Natural killer cell treated with Interleukin-12 subunit alpha and Interleukin-12 subunit beta and Interleukin-15 and Interleukin-18, amount 100 ng/mL, for 72 hours (primary cell): ENCODE measurements around the gene MMP28. TPM values are rescaled to one million over a fixed set of nuclear protein-coding genes. Genes with fewer than 3 reads are reported as not detected.

Experiments
- ATAC-seq, 2 donors: fragments of 150-1000 bp; cut with Tn5 transposase in 1 of 2; sonication (Bioruptor Pico), chemical (Tn5 transposase) in 1 of 2; 2 replicates each; pipeline ENCODE4 v1.10.0; 2021
- DNase-seq: peaks from one replicate; pipeline ENCODE4 v3.0.0; 2022; ENCODE audit warnings: low spot score
- H3K27ac Mint-ChIP-seq, 2 donors: 1 replicate in 1 of 2; 2 replicates in 1 of 2; pipeline ENCODE4 v1.8.0; 2022; ENCODE audit warnings: mixed read lengths in 2 of 2, mild to moderate bottlenecking in 1 of 2, moderate library complexity in 1 of 2
- H3K27me3 Mint-ChIP-seq, 2 donors: 1 replicate in 1 of 2; 2 replicates in 1 of 2; pipeline ENCODE4 v1.8.0; 2022; ENCODE audit warnings: mixed read lengths in 2 of 2
- H3K36me3 Mint-ChIP-seq: one replicate; pipeline ENCODE4 v1.8.0; 2022; ENCODE audit warnings: mixed read lengths
- H3K4me1 Mint-ChIP-seq, 2 donors: 1 replicate in 1 of 2; 2 replicates in 1 of 2; pipeline ENCODE4 v1.8.0; 2022; ENCODE audit warnings: low read depth in 2 of 2, mixed read lengths in 2 of 2, mild to moderate bottlenecking in 1 of 2
- H3K4me3 Mint-ChIP-seq: one replicate; pipeline ENCODE4 v1.8.0; 2022; ENCODE audit warnings: mixed read lengths
- H3K9me3 Mint-ChIP-seq: 2 replicates; pipeline ENCODE4 v1.8.0; 2022; ENCODE audit warnings: mixed read lengths
- total RNA-seq, 2 donors: library from RNA; stranded (reverse); gene quantifications; one replicate each; pipeline ENCODE4 v1.2.3, GENCODE V29; 2022

The MMP28 gene, protein sequence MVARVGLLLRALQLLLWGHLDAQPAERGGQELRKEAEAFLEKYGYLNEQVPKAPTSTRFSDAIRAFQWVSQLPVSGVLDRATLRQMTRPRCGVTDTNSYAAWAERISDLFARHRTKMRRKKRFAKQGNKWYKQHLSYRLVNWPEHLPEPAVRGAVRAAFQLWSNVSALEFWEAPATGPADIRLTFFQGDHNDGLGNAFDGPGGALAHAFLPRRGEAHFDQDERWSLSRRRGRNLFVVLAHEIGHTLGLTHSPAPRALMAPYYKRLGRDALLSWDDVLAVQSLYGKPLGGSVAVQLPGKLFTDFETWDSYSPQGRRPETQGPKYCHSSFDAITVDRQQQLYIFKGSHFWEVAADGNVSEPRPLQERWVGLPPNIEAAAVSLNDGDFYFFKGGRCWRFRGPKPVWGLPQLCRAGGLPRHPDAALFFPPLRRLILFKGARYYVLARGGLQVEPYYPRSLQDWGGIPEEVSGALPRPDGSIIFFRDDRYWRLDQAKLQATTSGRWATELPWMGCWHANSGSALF
- not detected for total RNA-seq

DNA sequence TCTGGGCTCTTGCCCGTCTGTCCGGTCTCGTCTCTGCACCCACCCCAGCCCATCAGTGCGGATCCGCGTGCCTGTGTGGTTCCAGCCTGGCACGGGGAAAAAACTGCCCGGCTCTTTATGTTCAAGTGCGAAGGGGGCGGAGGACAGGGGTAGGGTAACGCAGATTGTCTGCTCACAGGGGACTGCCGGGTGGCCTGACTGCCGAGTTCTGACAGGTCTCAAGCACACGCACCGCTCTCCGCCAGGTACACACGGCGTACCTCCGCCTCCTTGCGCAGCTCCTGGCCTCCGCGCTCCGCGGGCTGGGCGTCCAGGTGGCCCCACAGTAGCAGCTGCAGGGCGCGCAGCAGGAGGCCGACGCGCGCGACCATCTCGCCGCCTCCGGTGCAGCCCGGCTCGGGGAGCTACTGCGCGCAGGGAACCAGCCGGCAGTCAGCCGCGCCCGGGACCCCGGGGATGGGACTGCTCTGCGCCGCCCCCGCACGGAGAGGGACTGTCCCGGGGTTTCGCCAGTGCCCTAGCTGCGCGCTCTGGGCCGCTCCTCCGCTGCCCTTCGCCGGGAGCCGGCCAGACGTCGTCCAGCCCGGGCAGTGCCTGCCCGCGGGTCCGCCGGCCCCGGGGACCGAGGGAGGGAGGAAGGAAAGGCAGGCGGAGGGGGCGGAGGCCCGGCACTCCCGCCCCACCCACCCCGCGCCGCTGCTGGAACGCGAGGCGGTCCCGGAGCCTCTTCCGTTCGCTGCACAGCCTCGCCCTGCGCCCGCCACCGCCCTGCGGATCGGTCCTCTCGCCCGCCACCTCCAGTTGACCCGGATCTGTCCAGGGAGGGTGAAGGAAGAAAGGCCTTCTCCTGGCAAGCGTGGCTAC is at the start of gene MMP28:
Gene MMP28, minus strand, starts transcription at position 635 of the 864 bp plus-strand sequence. Its CDS starts 264 bp downstream, at position 371.
- Mint-ChIP-seq H3K27me3 (peaks cover 40 to 53% of the 10 kb centered on the region in 2 donors), H3K27ac (no peak within 1 kb of the TSS), H3K4me3 (peak within 1 kb of the TSS; percentile 73), H3K4me1 (peaks cover 4 to 8% of the 10 kb centered on the region in 2 donors), H3K9me3 (no peaks in the 10 kb centered on the region), H3K36me3 (no peaks in the 10 kb centered on the region)
- ATAC-seq (peak; percentile 77 to 86), DNase-seq (peak; percentile 74)

DNA sequence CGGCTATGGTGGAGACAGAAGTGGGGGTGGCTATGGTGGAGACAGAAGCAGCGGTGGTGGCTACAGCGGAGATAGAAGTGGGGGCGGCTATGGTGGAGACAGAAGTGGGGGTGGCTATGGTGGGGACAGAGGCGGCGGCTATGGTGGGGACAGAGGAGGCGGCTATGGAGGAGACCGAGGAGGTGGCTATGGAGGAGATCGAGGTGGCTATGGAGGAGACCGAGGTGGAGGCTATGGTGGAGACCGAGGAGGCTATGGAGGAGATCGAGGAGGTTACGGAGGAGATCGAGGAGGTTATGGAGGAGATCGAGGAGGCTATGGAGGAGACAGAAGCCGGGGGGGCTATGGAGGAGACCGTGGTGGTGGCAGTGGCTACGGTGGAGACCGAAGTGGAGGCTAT is 49.1 kb upstream of the MMP28 start:
- Mint-ChIP-seq H3K4me3 (no peak overlapping the region), H3K36me3 (peaks cover 48% of the 10 kb centered on the region), H3K4me1 (peaks cover 16 to 21% of the 10 kb centered on the region in 2 donors), H3K9me3 (no peaks in the 10 kb centered on the region), H3K27me3 (no peaks in the 10 kb centered on the region), H3K27ac (no peak overlapping the region)
- DNase-seq (no peak), ATAC-seq (no peak)

GRCh38 chr17:35843698-35844097 is 48.3 kb upstream of the MMP28 start:
- DNase-seq = no peak
- Mint-ChIP-seq H3K36me3 (peaks cover 45% of the 10 kb centered on the region), H3K4me1 (peaks cover 15 to 18% of the 10 kb centered on the region in 2 donors), H3K4me3 (no peak overlapping the region), H3K27me3 (no peaks in the 10 kb centered on the region), H3K27ac (peak overlapping the region; percentile 11 to 40), H3K9me3 (no peaks in the 10 kb centered on the region)
- no peak for ATAC-seq

- Mint-ChIP-seq H3K4me1 (peaks cover 9 to 11% of the 10 kb centered on the region in 2 donors), H3K27me3 (no peaks in the 10 kb centered on the region), H3K9me3 (no peaks in the 10 kb centered on the region), H3K27ac (peak overlapping the region in 1 of 2 donors; percentile 61), H3K4me3 (no peak overlapping the region), H3K36me3 (peaks cover 34% of the 10 kb centered on the region)
- ATAC-seq = no peak
- no peak for DNase-seq
Measured at GRCh38 chr17:35842239-35842638, 46.8 kb upstream of the MMP28 start.

- Mint-ChIP-seq H3K9me3 (no peaks in the 10 kb centered on the region), H3K4me3 (no peak overlapping the region), H3K27ac (peak overlapping the region in 1 of 2 donors; percentile 61), H3K27me3 (no peaks in the 10 kb centered on the region), H3K36me3 (peaks cover 35% of the 10 kb centered on the region), H3K4me1 (peaks cover 9 to 11% of the 10 kb centered on the region in 2 donors)
- ATAC-seq (no peak), DNase-seq (no peak)
Measured at GRCh38 chr17:35841505-35841904, 46.1 kb upstream of the MMP28 start.

DNA sequence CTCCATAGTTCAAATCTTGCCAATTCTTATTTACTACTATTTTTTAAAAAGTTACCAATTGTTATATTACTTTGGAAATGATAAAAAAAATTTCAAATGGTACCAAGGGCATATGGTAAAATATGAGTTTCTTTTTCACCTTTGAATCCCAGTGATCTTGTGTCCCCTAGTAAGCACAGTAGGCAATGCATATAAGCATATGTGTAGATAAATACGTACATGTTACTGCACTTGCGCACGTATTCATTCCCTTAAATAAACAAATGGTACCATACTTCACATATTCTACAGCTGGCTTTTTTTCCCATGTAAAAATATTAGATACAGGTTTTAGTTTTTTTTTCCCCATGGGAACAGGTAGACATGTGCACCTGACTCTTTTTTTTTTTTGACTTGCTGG is 45.7 kb upstream of the MMP28 start:
- Mint-ChIP-seq H3K9me3 (no peaks in the 10 kb centered on the region), H3K36me3 (peaks cover 39% of the 10 kb centered on the region), H3K27ac (peak overlapping the region in 1 of 2 donors; percentile 61), H3K4me1 (peaks cover 9 to 11% of the 10 kb centered on the region in 2 donors), H3K4me3 (no peak overlapping the region), H3K27me3 (no peaks in the 10 kb centered on the region)
- ATAC-seq (no peak), DNase-seq (no peak)

DNA sequence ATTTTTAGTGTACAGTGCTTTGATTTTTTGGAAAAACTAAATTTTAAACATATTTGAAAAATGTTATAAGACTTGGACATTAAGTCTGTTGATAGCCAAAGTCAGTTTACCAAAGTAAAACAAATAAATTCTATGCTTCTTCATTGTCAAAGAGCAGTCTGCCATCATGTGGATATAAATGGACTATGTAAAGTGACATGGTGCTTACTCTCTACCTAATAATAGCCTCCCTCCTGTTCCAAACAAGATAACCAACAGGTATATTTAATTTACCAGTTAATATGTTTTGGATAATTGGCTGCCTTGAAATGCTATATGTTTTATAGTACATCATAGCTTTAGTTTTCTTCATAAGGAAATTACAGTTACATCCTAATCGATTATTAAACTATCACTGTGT is 29.8 kb upstream of the MMP28 start:
- peaks cover 4 to 9% of the 10 kb centered on the region in 2 donors for H3K4me1 Mint-ChIP-seq
- H3K27me3 Mint-ChIP-seq = no peaks in the 10 kb centered on the region
- H3K9me3 Mint-ChIP-seq = no peaks in the 10 kb centered on the region
- no peak overlapping the region for H3K4me3 Mint-ChIP-seq
- ATAC-seq (no peak), DNase-seq (no peak)
- H3K36me3 Mint-ChIP-seq = peaks cover 44% of the 10 kb centered on the region
- no peak overlapping the region for H3K27ac Mint-ChIP-seq

DNA sequence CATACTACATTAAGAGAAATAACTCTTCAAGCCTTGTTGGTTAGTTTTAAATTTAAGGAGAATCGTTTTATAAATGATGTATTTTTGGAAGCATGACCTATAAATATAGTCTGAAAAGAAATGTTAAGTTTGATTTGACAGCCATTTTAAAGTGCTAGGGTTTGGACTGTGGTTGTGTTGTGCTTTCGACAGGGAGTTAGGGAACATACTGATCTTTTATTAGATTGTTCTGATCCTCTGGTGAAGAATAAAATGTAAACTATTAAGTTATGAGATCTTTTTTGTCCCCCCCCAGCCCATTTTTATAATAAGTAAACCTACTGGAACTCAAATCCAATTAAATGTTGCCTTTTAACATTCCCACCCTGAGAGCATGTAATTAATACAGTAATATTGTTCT is 25.9 kb upstream of the MMP28 start:
- no peak for DNase-seq
- H3K4me1 Mint-ChIP-seq = peaks cover 4 to 17% of the 10 kb centered on the region in 2 donors
- H3K9me3 Mint-ChIP-seq = no peaks in the 10 kb centered on the region
- peaks cover 45% of the 10 kb centered on the region for H3K36me3 Mint-ChIP-seq
- no peak for ATAC-seq
- no peaks in the 10 kb centered on the region for H3K27me3 Mint-ChIP-seq
- H3K4me3 Mint-ChIP-seq = no peak overlapping the region
- H3K27ac Mint-ChIP-seq = no peak overlapping the region

DNA sequence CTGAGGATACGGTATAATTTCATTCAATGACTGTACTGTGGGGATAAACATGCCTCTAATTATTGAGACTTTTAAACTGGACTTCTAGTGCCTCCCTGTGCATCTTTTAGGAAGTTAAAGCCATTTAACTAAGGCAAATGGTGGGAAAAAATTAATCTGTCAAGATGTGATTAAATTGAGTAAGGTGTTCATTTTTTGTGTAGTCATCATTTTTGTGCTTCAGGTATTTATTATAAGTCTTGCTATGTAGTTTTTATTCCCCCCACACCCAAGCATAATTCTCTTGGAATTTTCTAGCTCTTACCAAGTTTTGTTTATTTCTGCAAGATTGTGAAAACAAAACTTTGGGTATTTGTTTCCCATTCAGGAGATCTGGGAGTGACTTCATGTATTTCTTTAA is 24.0 kb upstream of the MMP28 start:
- Mint-ChIP-seq H3K9me3 (no peaks in the 10 kb centered on the region), H3K27ac (no peak overlapping the region), H3K4me3 (no peak overlapping the region), H3K27me3 (no peaks in the 10 kb centered on the region), H3K4me1 (peaks cover 15 to 19% of the 10 kb centered on the region in 2 donors), H3K36me3 (peaks cover 36% of the 10 kb centered on the region)
- ATAC-seq = no peak
- DNase-seq = no peak

GRCh38 chr17:35817196-35817595 is 21.8 kb upstream of the MMP28 start:
- no peaks in the 10 kb centered on the region for H3K27me3 Mint-ChIP-seq
- H3K36me3 Mint-ChIP-seq = peaks cover 23% of the 10 kb centered on the region
- peaks cover 22 to 28% of the 10 kb centered on the region in 2 donors for H3K4me1 Mint-ChIP-seq
- no peak overlapping the region for H3K4me3 Mint-ChIP-seq
- peak overlapping the region in 1 of 2 donors; percentile 21 for H3K27ac Mint-ChIP-seq
- no peaks in the 10 kb centered on the region for H3K9me3 Mint-ChIP-seq
- ATAC-seq = no peak
- no peak for DNase-seq

DNA sequence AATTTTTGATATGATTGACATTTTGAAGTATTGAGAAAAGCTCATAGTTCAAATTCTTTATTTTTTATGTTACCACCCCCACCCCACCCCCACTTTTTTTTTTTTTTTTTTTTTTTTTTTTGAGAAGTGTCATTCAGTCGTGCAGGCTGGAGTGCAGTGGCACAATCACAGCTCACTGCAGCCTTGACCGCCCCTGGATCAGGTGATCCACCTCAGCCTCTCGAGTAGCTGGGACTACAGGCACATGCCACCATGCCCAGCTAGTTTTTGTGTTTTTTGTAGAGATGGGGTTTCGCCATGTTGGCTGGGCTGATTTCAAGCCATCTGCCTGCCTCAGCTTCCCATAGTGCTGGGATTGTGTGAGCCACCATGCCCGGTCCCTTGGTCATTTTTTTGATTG is 21.3 kb upstream of the MMP28 start:
- Mint-ChIP-seq H3K4me1 (peaks cover 26 to 29% of the 10 kb centered on the region in 2 donors), H3K27me3 (no peaks in the 10 kb centered on the region), H3K9me3 (no peaks in the 10 kb centered on the region), H3K27ac (no peak overlapping the region), H3K4me3 (no peak overlapping the region), H3K36me3 (peaks cover 23% of the 10 kb centered on the region)
- DNase-seq (no peak), ATAC-seq (no peak)

DNA sequence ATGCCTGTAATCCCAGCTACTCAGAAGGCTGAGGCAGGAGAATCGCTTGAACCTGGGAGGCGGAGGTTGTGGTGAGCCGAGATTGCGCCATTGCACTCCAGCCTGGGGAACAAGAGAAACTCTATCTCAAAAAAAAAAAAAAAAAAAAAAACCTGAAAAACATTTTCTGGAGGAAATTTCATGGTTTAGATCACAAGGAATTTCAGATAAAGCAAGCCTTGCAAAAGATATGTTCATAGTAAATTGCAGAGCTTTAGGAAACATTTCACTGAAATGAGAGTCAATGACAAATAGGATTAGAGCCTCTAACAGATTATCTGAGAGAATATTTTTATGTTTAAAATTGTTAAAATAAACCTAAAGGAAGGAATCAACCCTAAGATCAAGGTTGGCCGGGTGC is 17.0 kb upstream of the MMP28 start:
- H3K9me3 Mint-ChIP-seq = no peaks in the 10 kb centered on the region
- no peak overlapping the region for H3K4me3 Mint-ChIP-seq
- no peak overlapping the region for H3K27ac Mint-ChIP-seq
- no peak for ATAC-seq
- no peak for DNase-seq
- H3K4me1 Mint-ChIP-seq = peaks cover 45 to 57% of the 10 kb centered on the region in 2 donors
- H3K36me3 Mint-ChIP-seq = peaks cover 18% of the 10 kb centered on the region
- H3K27me3 Mint-ChIP-seq = no peaks in the 10 kb centered on the region

- ATAC-seq = no peak
- Mint-ChIP-seq H3K4me3 (peak overlapping the region; percentile 28), H3K9me3 (no peaks in the 10 kb centered on the region)
Measured at GRCh38 chr17:35811759-35812158, 16.3 kb upstream of the MMP28 start.

More at GRCh38 chr17:35811759-35812158, 16.3 kb upstream of the MMP28 start:
- no peak for DNase-seq
- H3K27me3 Mint-ChIP-seq = no peaks in the 10 kb centered on the region
- peaks cover 18% of the 10 kb centered on the region for H3K36me3 Mint-ChIP-seq
- H3K27ac Mint-ChIP-seq = peak overlapping the region; percentile 21 to 95
- peaks cover 44 to 63% of the 10 kb centered on the region in 2 donors for H3K4me1 Mint-ChIP-seq
